ENCODE results near the gene JPH4. TPM values are rescaled to one million over a fixed set of nuclear protein-coding genes. Genes with fewer than 3 reads are reported as not detected.

JPH4 gene
- total RNA-seq (10 to 100 TPM in 1 of 9 donors, 1 to 10 TPM in 6, under 1 TPM in 2; 0.42 to 11.1 (median 2.6) TPM), polyA plus RNA-seq (10 to 100 TPM in 1 of 3 donors, 1 to 10 TPM in 2; 5.9 to 35.8 (median 9.4) TPM)
- long read RNA-seq, donor 1: 0 reads
- long read RNA-seq, donor 2: 0 reads
- long read RNA-seq, donor 3: 0 reads
- long read RNA-seq, donor 4, partial matches to known transcripts: 0 of 1 reads
- long read RNA-seq, donor 4, other reads (novel, unspliced or antisense): 0 of 1 reads
- long read RNA-seq, donor 5: 0 reads
- long read RNA-seq, donor 6, partial matches to known transcripts: 1 of 2 reads
- long read RNA-seq, donor 6, other reads (novel, unspliced or antisense): 1 of 2 reads
- long read RNA-seq, donor 7: 0 reads
- long read RNA-seq, donor 8: 0 reads
- long read RNA-seq, donor 9: 0 reads
- long read RNA-seq, donor 10, full-length matches to known transcripts: 1 of 1 reads
- long read RNA-seq, donor 10, partial matches to known transcripts: 0 of 1 reads
- long read RNA-seq, donor 10, other reads (novel, unspliced or antisense): 0 of 1 reads

- Histone ChIP-seq H3K27me3 (peaks cover 32% of the 10 kb centered on the region), H3K9me3 (replicated peaks in 1 of 3) (no peaks in the 10 kb centered on the region), H3K27ac (peak within 1 kb of the TSS in 1 of 5 donors; percentile 30), H3K36me3 (replicated peaks in 1 of 2) (no peaks in the 10 kb centered on the region), H3K4me1 (replicated peaks in 1 of 2) (peaks cover 0 to 4% of the 10 kb centered on the region in 2 donors), H3K4me3 (no peak within 1 kb of the TSS)
- 18 to 25% (median 23%) methylated on average over 18 of the region's 18 CpGs for WGBS, 4 donors
- DNase-seq: peak in 1 of 7 donors; percentile 65
- TF ChIP-seq POLR2A (IDR thresholded peaks at IDR 0.05) (no peak), CTCF (IDR thresholded peaks at IDR 0.05) (no peak)
- intact Hi-C loops (cut with DNase I): no loop called here
These were observed at the start of gene JPH4 for GRCh38 chr14:23578560-23579310. Gene JPH4 (minus strand): TSS chr14:23578790. CDS start chr14:23577453, 1,337 bp downstream.

GRCh38 chr14:23627961-23628360, 49.4 kb upstream of the JPH4 start:
- no peaks in the 10 kb centered on the region for H3K9me3 ChIP-seq (replicated peaks in 1 of 3)
- H3K27ac ChIP-seq: no peak overlapping the region
- WGBS, 4 donors: 79 to 86% (median 84%) methylated on average over 6 of the region's 6 CpGs
- no peaks in the 10 kb centered on the region for H3K36me3 ChIP-seq (replicated peaks in 1 of 2)
- no peak for TF ChIP-seq CTCF (IDR thresholded peaks at IDR 0.05)
- TF ChIP-seq POLR2A (IDR thresholded peaks at IDR 0.05): no peak
- intact Hi-C loops (cut with DNase I): no loop called here
- no peak overlapping the region for H3K4me3 ChIP-seq
- H3K27me3 ChIP-seq: no peaks in the 10 kb centered on the region
- no peak for DNase-seq
- H3K4me1 ChIP-seq (replicated peaks in 1 of 2): peaks cover 0 to 9% of the 10 kb centered on the region in 2 donors

- no peaks in the 10 kb centered on the region for H3K36me3 ChIP-seq (replicated peaks in 1 of 2)
- H3K4me1 ChIP-seq (replicated peaks in 1 of 2): no peaks in the 10 kb centered on the region
- H3K27ac ChIP-seq: no peak overlapping the region
- H3K4me3 ChIP-seq: no peak overlapping the region
- no peak for TF ChIP-seq CTCF (IDR thresholded peaks at IDR 0.05)
- no peak for TF ChIP-seq POLR2A (IDR thresholded peaks at IDR 0.05)
- no peaks in the 10 kb centered on the region for H3K27me3 ChIP-seq
- DNase-seq: no peak
- no peaks in the 10 kb centered on the region for H3K9me3 ChIP-seq (replicated peaks in 1 of 3)
- intact Hi-C loops (cut with DNase I): no loop called here
These were observed 48.4 kb upstream of the JPH4 start for GRCh38 chr14:23626946-23627345.

- Histone ChIP-seq H3K4me3 (no peak overlapping the region), H3K36me3 (replicated peaks in 1 of 2) (no peaks in the 10 kb centered on the region), H3K4me1 (replicated peaks in 1 of 2) (no peaks in the 10 kb centered on the region), H3K27me3 (no peaks in the 10 kb centered on the region), H3K9me3 (replicated peaks in 1 of 3) (no peaks in the 10 kb centered on the region), H3K27ac (no peak overlapping the region)
- no peak for DNase-seq
- intact Hi-C loops (cut with DNase I): no loop called here
- WGBS, 4 donors: 89 to 97% (median 95%) methylated on average over 3 of the region's 3 CpGs
- TF ChIP-seq POLR2A (IDR thresholded peaks at IDR 0.05): no peak
- TF ChIP-seq CTCF (IDR thresholded peaks at IDR 0.05): no peak
These were observed 46.3 kb upstream of the JPH4 start for GRCh38 chr14:23624830-23625404.
